Measurements from ENCODE around the gene MTMR10.

Gene MTMR10

DNA sequence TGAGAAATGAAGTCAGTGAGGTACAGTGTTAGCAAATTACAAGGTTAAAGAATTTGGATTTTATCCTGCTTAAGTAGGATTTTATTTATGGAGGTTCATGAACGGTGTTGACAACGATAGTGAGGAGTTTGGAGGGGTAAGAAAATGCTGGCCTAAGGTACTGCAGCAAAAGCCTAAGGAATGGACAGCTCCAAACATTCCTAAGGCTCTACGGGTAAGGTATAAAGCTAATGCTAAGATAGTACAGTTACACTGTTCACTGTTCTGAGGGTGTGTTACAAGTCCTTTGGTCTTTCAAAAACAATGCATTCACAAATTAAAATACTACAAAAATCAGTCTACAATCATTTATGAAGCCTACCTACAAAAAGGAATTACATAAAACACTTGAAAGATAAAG is 7.3 kb downstream of the MTMR10 start:
- no peak for DNase-seq (ENCODE audit: low read depth)
- TF ChIP-seq, protein P1, sequence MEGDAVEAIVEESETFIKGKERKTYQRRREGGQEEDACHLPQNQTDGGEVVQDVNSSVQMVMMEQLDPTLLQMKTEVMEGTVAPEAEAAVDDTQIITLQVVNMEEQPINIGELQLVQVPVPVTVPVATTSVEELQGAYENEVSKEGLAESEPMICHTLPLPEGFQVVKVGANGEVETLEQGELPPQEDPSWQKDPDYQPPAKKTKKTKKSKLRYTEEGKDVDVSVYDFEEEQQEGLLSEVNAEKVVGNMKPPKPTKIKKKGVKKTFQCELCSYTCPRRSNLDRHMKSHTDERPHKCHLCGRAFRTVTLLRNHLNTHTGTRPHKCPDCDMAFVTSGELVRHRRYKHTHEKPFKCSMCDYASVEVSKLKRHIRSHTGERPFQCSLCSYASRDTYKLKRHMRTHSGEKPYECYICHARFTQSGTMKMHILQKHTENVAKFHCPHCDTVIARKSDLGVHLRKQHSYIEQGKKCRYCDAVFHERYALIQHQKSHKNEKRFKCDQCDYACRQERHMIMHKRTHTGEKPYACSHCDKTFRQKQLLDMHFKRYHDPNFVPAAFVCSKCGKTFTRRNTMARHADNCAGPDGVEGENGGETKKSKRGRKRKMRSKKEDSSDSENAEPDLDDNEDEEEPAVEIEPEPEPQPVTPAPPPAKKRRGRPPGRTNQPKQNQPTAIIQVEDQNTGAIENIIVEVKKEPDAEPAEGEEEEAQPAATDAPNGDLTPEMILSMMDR (IDR thresholded peaks at IDR 0.05; ENCODE audit: control insufficient read depth, extremely low read depth, insufficient read depth): no peak
- 0 out of 2 replicates have a peak overlapping the region, but pooled peaks have one; percentile 9 for H3K4me3 ChIP-seq (ENCODE audit: low read depth, low read length)

DNA sequence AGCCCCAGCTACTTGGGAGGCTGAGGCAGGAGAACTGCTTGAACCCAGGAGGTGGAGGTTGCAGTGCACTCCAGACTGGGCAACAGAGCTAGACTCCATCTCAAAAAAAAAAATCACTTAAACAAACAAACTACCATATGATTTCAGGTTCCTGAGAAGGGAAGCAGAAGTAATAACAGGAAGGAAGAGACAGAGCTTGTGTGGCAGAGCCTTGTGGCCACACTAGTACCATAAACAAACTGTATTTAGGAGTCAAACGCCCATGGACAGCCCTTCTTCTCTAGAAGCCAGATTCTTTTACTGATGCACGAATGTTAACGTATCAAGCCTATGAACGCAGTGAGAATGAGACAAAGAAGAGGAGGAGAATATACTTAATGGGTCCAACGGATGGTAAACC is 12.0 kb downstream of the MTMR10 start:
- no peak for DNase-seq (ENCODE audit: low read depth)
- no peak overlapping the region for H3K4me3 ChIP-seq (ENCODE audit: low read depth, low read length)
- TF ChIP-seq, protein P1 (IDR thresholded peaks at IDR 0.05; ENCODE audit: control insufficient read depth, extremely low read depth, insufficient read depth): no peak

GRCh38 chr15:30978328-30978727 is 13.1 kb downstream of the MTMR10 start:
- DNase-seq (ENCODE audit: low read depth): no peak
- TF ChIP-seq, protein P1 (IDR thresholded peaks at IDR 0.05; ENCODE audit: control insufficient read depth, extremely low read depth, insufficient read depth): no peak
- no peak overlapping the region for H3K4me3 ChIP-seq (ENCODE audit: low read depth, low read length)

DNA sequence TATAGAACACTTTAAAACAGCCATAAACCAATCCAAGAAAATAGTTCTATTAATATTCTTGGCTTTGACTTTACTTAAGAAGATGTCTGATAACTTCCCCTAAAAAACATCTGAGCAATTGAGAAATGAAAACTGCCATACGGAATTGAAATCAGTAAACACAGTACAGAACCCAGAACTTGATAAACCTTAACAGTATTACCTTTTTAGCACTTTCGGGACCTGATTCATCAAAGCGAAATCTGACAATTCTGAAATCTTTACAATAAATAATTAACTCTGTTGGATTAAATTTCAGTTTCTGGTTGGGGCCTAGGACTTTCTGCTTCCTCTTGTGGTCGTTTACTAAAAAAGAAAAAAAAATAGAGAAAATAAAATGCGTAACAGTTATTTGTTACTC is 17.3 kb downstream of the MTMR10 start:
- H3K4me3 ChIP-seq (ENCODE audit: low read depth, low read length): no peak overlapping the region
- TF ChIP-seq, protein P1 (IDR thresholded peaks at IDR 0.05; ENCODE audit: control insufficient read depth, extremely low read depth, insufficient read depth): no peak
- DNase-seq (ENCODE audit: low read depth): no peak

- TF ChIP-seq, protein P1 (IDR thresholded peaks at IDR 0.05; ENCODE audit: control insufficient read depth, extremely low read depth, insufficient read depth): no peak
- DNase-seq (ENCODE audit: low read depth): no peak
- H3K4me3 ChIP-seq (ENCODE audit: low read depth, low read length): no peak overlapping the region
These were observed 18.0 kb downstream of the MTMR10 start for GRCh38 chr15:30973379-30973778.

GRCh38 chr15:30969724-30970123 is 21.7 kb downstream of the MTMR10 start:
- H3K4me3 ChIP-seq (ENCODE audit: low read depth, low read length): no peak overlapping the region
- TF ChIP-seq, protein P1 (IDR thresholded peaks at IDR 0.05; ENCODE audit: control insufficient read depth, extremely low read depth, insufficient read depth): no peak
- DNase-seq (ENCODE audit: low read depth): no peak

DNA sequence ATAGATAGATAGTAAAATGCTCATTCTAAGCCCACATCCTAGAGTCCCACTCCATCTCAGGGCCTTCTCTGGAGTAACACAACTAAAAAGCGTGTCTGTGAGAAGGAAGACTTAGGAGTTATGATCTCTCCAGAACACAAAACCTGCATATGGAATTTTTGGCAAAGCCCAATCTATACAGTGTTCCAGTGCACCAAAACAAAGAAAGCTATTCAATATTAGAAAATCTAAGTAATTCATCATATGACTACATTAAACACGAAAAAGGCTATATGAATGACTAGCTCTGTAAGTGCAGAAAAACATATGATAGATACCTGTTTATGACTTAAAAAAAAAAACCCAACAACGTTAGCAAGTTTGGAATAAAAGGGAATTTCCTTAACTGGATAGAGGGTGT is 27.7 kb downstream of the MTMR10 start:
- DNase-seq (ENCODE audit: low read depth): no peak
- H3K4me3 ChIP-seq (ENCODE audit: low read depth, low read length): no peak overlapping the region
- TF ChIP-seq, protein P1 (IDR thresholded peaks at IDR 0.05; ENCODE audit: control insufficient read depth, extremely low read depth, insufficient read depth): no peak
